OCI-LY7 (cell line): ENCODE measurements around the gene DCLK1.

Experiments
- EZH2phosphoT487 ChIP-seq: fragments of 200-600 bp; sonication (generic); IDR thresholded peaks from 2 replicates; pipeline ENCODE4 v1.6.1; 2018; ENCODE audit warnings: low read depth, borderline replicate concordance, mild to moderate bottlenecking, mixed run types, antibody characterized with exemption, low read length, moderate library complexity, mixed read lengths
- TF ChIP-seq, protein P1 (sequence below): fragments of 200-600 bp; sonication (generic); conservative IDR thresholded peaks from 2 replicates; pipeline ENCODE4 v1.5.1; 2014; ENCODE audit warnings: mild to moderate bottlenecking, antibody characterized with exemption, low read length, moderate library complexity, mixed read lengths

DNA sequence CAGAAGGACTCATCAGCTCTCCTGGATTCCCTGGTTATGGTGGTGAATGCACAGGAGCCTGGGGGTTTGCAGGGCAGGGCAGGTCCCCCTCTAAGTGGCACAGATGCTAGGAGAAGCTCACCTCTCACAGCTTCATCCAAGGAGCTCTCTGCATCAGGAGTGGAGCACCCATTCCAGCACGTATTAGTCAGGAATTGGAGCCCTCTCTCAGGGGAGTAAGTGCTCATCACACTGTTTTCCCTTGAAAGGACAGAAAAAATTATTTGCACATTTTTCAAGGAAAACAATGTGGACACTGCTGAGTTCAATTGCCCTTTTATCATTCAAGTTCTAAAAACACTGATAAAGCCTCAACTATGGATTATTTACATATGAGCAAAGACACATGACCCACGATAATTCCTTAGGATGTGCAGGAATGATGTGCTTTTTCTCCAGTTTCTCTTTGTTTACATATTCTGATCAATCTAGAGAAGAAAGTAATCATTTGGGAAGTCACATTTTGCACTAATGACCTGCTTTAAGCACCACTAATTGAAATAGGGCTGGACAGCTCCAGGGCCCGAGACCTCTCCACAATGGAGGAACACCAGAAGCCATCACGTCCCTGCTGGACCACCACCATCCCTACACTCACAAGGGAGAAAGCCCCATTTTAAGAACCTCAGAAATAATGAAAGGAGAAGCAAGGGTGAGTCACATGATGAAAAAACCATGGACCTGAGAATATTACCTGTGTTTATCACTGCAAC lies 42.6 kb upstream of the DCLK1 start:
- TF ChIP-seq, protein P1, sequence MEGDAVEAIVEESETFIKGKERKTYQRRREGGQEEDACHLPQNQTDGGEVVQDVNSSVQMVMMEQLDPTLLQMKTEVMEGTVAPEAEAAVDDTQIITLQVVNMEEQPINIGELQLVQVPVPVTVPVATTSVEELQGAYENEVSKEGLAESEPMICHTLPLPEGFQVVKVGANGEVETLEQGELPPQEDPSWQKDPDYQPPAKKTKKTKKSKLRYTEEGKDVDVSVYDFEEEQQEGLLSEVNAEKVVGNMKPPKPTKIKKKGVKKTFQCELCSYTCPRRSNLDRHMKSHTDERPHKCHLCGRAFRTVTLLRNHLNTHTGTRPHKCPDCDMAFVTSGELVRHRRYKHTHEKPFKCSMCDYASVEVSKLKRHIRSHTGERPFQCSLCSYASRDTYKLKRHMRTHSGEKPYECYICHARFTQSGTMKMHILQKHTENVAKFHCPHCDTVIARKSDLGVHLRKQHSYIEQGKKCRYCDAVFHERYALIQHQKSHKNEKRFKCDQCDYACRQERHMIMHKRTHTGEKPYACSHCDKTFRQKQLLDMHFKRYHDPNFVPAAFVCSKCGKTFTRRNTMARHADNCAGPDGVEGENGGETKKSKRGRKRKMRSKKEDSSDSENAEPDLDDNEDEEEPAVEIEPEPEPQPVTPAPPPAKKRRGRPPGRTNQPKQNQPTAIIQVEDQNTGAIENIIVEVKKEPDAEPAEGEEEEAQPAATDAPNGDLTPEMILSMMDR = no peak
- TF ChIP-seq EZH2phosphoT487 = no peak
